Measurements from ENCODE around the gene ARHGAP8.

The ARHGAP8 gene

GRCh38 chr22:44859641-44860040, 107.3 kb downstream of the ARHGAP8 start:
- TF ChIP-seq CTCF (IDR thresholded peaks at IDR 0.05) = no peak
- no peak overlapping the region for H3K4me3 ChIP-seq
- no peak for DNase-seq (ENCODE audit: low spot score)
- H3K27ac ChIP-seq = no peak overlapping the region

- Histone ChIP-seq H3K4me3 (no peak overlapping the region), H3K27ac (no peak overlapping the region)
- no peak for DNase-seq (ENCODE audit: low spot score)
- no peak for TF ChIP-seq CTCF (IDR thresholded peaks at IDR 0.05)
These were observed 107.9 kb downstream of the ARHGAP8 start for GRCh38 chr22:44860311-44860710.

- DNase-seq (ENCODE audit: low spot score) = no peak
- no peak overlapping the region for H3K4me3 ChIP-seq
- no peak for TF ChIP-seq CTCF (IDR thresholded peaks at IDR 0.05)
- no peak overlapping the region for H3K27ac ChIP-seq
These were observed 108.9 kb downstream of the ARHGAP8 start for GRCh38 chr22:44861245-44861644.

GRCh38 chr22:44862281-44862680, 109.9 kb downstream of the ARHGAP8 start:
- no peak for TF ChIP-seq CTCF (IDR thresholded peaks at IDR 0.05)
- Histone ChIP-seq H3K27ac (no peak overlapping the region), H3K4me3 (no peak overlapping the region)
- no peak for DNase-seq (ENCODE audit: low spot score)

GRCh38 chr22:44862981-44863860, 110.8 kb downstream of the ARHGAP8 start:
- no peak for TF ChIP-seq CTCF (IDR thresholded peaks at IDR 0.05)
- DNase-seq (ENCODE audit: low spot score) = no peak
- Histone ChIP-seq H3K27ac (no peak overlapping the region), H3K4me3 (no peak overlapping the region)

GRCh38 chr22:44865193-44866057, 113.0 kb downstream of the ARHGAP8 start:
- no peak for DNase-seq (ENCODE audit: low spot score)
- TF ChIP-seq CTCF (IDR thresholded peaks at IDR 0.05) = no peak
- no peak overlapping the region for H3K27ac ChIP-seq
- H3K4me3 ChIP-seq = no peak overlapping the region

All from coronary artery (tissue), 2 donors.